ENCODE measurements around the gene HMCN2. TPM values are rescaled to one million over a fixed set of nuclear protein-coding genes. Genes with fewer than 3 reads are reported as not detected.
A peak's percentile ranks its signal among the peaks of the same experiment; 100 is the strongest.

HMCN2 gene
- total and polyA plus RNA-seq, 4 donors, result 0.25 to 14.8 (median 4.6) TPM

GRCh38 chr9:130450344-130451003 is 184.9 kb downstream of the HMCN2 start:
- H3K4me1 ChIP-seq (ENCODE audit: control insufficient read depth in 1 of 2, insufficient read depth in 2 of 2, low read length in 2 of 2), result no peaks in the 10 kb centered on the region
- H3K4me3 ChIP-seq (ENCODE audit: low read length in 2 of 2), result no peak overlapping the region
- ATAC-seq (ENCODE audit: low FRiP score), result no peak
- H3K27me3 ChIP-seq (ENCODE audit: control insufficient read depth in 1 of 2, insufficient read depth in 2 of 2, low read length in 1 of 2), result no peaks in the 10 kb centered on the region
- H3K36me3 ChIP-seq (ENCODE audit: control insufficient read depth in 1 of 2, insufficient read depth in 2 of 2, low read length in 1 of 2), result no peaks in the 10 kb centered on the region
- 82 to 83% methylated on average over 15 of the region's 15 CpGs for WGBS, 2 donors
- intact Hi-C loops (cut with DNase I), result no loop called here
- no peak overlapping the region for H3K27ac ChIP-seq (ENCODE audit: low read depth in 1 of 2, low read length in 2 of 2)
- no peaks in the 10 kb centered on the region for H3K9me3 ChIP-seq (ENCODE audit: control insufficient read depth, low read length)
- DNase-seq, result no peak

DNA sequence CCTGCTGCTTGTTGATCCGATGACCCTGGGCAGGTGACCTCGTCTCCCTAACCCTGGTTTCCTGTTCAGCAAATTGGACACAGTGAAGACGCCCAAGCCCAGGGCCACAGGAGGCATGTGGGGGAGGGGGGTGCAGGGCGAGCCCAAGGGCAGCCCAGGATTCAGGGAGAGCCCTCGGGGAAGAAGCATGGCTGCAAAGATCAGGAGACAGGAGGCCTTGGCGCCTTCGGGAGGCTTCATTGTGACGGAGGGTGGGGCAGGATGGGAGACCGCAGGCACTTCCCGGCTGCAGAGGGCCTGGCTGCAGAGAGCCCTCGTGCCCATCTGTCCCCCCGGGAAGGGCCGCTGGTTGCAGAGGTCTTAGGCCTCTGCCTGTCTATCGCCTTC is 185.4 kb downstream of the HMCN2 start:
- Histone ChIP-seq H3K4me3 (ENCODE audit: low read length in 2 of 2) (no peak overlapping the region), H3K4me1 (ENCODE audit: control insufficient read depth in 1 of 2, insufficient read depth in 2 of 2, low read length in 2 of 2) (no peaks in the 10 kb centered on the region), H3K9me3 (ENCODE audit: control insufficient read depth, low read length) (no peaks in the 10 kb centered on the region), H3K27me3 (ENCODE audit: control insufficient read depth in 1 of 2, insufficient read depth in 2 of 2, low read length in 1 of 2) (no peaks in the 10 kb centered on the region), H3K27ac (ENCODE audit: low read depth in 1 of 2, low read length in 2 of 2) (no peak overlapping the region), H3K36me3 (ENCODE audit: control insufficient read depth in 1 of 2, insufficient read depth in 2 of 2, low read length in 1 of 2) (no peaks in the 10 kb centered on the region)
- no peak for ATAC-seq (ENCODE audit: low FRiP score)
- intact Hi-C loops (cut with DNase I), result no loop called here
- WGBS, 2 donors, result 86 to 89% methylated on average over 14 of the region's 14 CpGs
- no peak for DNase-seq

GRCh38 chr9:130451509-130452388 is 186.2 kb downstream of the HMCN2 start:
- Histone ChIP-seq H3K27ac (ENCODE audit: low read depth in 1 of 2, low read length in 2 of 2) (no peak overlapping the region), H3K4me3 (ENCODE audit: low read length in 2 of 2) (no peak overlapping the region), H3K36me3 (ENCODE audit: control insufficient read depth in 1 of 2, insufficient read depth in 2 of 2, low read length in 1 of 2) (no peaks in the 10 kb centered on the region), H3K27me3 (ENCODE audit: control insufficient read depth in 1 of 2, insufficient read depth in 2 of 2, low read length in 1 of 2) (no peaks in the 10 kb centered on the region), H3K4me1 (ENCODE audit: control insufficient read depth in 1 of 2, insufficient read depth in 2 of 2, low read length in 2 of 2) (no peaks in the 10 kb centered on the region), H3K9me3 (ENCODE audit: control insufficient read depth, low read length) (no peaks in the 10 kb centered on the region)
- intact Hi-C loops (cut with DNase I), result no loop called here
- ATAC-seq (ENCODE audit: low FRiP score) (peak; percentile 72), DNase-seq (peak; percentile 94 to 96)
- WGBS, 2 donors, result 37 to 43% methylated on average over 21 to 23 of the region's 23 CpGs

GRCh38 chr9:130452835-130453234 is 187.3 kb downstream of the HMCN2 start:
- H3K4me3 ChIP-seq (ENCODE audit: low read length in 2 of 2), result no peak overlapping the region
- DNase-seq (no peak), ATAC-seq (ENCODE audit: low FRiP score) (no peak)
- H3K27ac ChIP-seq (ENCODE audit: low read depth in 1 of 2, low read length in 2 of 2), result no peak overlapping the region
- H3K36me3 ChIP-seq (ENCODE audit: control insufficient read depth in 1 of 2, insufficient read depth in 2 of 2, low read length in 1 of 2), result no peaks in the 10 kb centered on the region
- intact Hi-C loops (cut with DNase I), result no loop called here
- 96 to 100% methylated on average over 4 of the region's 4 CpGs for WGBS, 2 donors
- H3K27me3 ChIP-seq (ENCODE audit: control insufficient read depth in 1 of 2, insufficient read depth in 2 of 2, low read length in 1 of 2), result no peaks in the 10 kb centered on the region
- no peaks in the 10 kb centered on the region for H3K9me3 ChIP-seq (ENCODE audit: control insufficient read depth, low read length)
- H3K4me1 ChIP-seq (ENCODE audit: control insufficient read depth in 1 of 2, insufficient read depth in 2 of 2, low read length in 2 of 2), result no peaks in the 10 kb centered on the region

- H3K27ac ChIP-seq (ENCODE audit: low read depth in 1 of 2, low read length in 2 of 2), result no peak overlapping the region
- no peaks in the 10 kb centered on the region for H3K9me3 ChIP-seq (ENCODE audit: control insufficient read depth, low read length)
- no peak overlapping the region for H3K4me3 ChIP-seq (ENCODE audit: low read length in 2 of 2)
- no peaks in the 10 kb centered on the region for H3K4me1 ChIP-seq (ENCODE audit: control insufficient read depth in 1 of 2, insufficient read depth in 2 of 2, low read length in 2 of 2)
- intact Hi-C loops (cut with DNase I), result no loop called here
- ATAC-seq (ENCODE audit: low FRiP score) (no peak), DNase-seq (peak in 1 of 2 donors; percentile 64)
- H3K36me3 ChIP-seq (ENCODE audit: control insufficient read depth in 1 of 2, insufficient read depth in 2 of 2, low read length in 1 of 2), result no peaks in the 10 kb centered on the region
- 43 to 51% methylated on average over 7 of the region's 7 CpGs for WGBS, 2 donors
- no peaks in the 10 kb centered on the region for H3K27me3 ChIP-seq (ENCODE audit: control insufficient read depth in 1 of 2, insufficient read depth in 2 of 2, low read length in 1 of 2)
These were observed 187.9 kb downstream of the HMCN2 start for GRCh38 chr9:130453487-130453886.

DNA sequence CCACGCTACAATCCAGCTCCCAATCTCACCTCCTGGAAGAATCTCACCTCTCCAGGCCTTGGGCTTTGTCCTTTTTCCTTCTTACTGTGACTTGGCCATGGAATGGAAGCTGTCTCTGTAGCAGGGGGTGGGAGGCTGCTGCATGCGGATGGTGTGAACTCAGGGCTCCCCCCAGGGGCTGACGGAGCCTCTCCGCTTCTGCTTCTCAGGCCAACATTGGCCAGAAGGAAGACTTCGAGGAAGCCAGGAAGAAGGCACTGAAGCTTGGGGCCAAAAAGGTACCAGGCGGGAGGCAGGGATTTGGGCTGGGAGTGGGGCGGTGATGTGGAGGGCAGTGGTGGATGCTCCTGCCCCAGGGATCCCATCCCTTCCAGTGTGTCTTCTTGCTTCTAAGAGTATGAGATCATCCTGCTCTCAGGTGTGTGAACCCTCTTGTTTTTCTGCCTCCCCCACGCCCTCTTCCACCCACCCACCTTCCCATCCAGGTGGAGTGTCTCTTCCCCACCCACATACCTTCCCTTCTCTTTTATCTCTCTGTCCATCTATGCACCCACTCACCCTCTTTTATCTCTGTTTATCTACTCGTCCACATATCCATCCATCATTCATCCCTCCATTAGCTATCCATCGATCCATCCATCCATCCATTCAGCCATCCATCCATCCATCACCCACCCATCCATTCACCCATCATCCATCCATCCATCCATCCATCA is 188.7 kb downstream of the HMCN2 start:
- no peak for DNase-seq
- 92 to 96% methylated on average over 10 of the region's 10 CpGs for WGBS, 2 donors
- Histone ChIP-seq H3K27me3 (ENCODE audit: control insufficient read depth in 1 of 2, insufficient read depth in 2 of 2, low read length in 1 of 2) (no peaks in the 10 kb centered on the region), H3K36me3 (ENCODE audit: control insufficient read depth in 1 of 2, insufficient read depth in 2 of 2, low read length in 1 of 2) (no peaks in the 10 kb centered on the region), H3K9me3 (ENCODE audit: control insufficient read depth, low read length) (no peaks in the 10 kb centered on the region), H3K4me1 (ENCODE audit: control insufficient read depth in 1 of 2, insufficient read depth in 2 of 2, low read length in 2 of 2) (no peaks in the 10 kb centered on the region), H3K27ac (ENCODE audit: low read depth in 1 of 2, low read length in 2 of 2) (no peak overlapping the region), H3K4me3 (ENCODE audit: low read length in 2 of 2) (no peak overlapping the region)
- no peak for ATAC-seq (ENCODE audit: low FRiP score)
- intact Hi-C loops (cut with DNase I), result no loop called here

- intact Hi-C loops (cut with DNase I), result no loop called here
- no peak for DNase-seq
- WGBS, 2 donors, result 33 to 35% methylated on average over 3 of the region's 3 CpGs
- H3K36me3 ChIP-seq (ENCODE audit: control insufficient read depth in 1 of 2, insufficient read depth in 2 of 2, low read length in 1 of 2), result no peaks in the 10 kb centered on the region
- no peak overlapping the region for H3K27ac ChIP-seq (ENCODE audit: low read depth in 1 of 2, low read length in 2 of 2)
- no peaks in the 10 kb centered on the region for H3K27me3 ChIP-seq (ENCODE audit: control insufficient read depth in 1 of 2, insufficient read depth in 2 of 2, low read length in 1 of 2)
- H3K4me1 ChIP-seq (ENCODE audit: control insufficient read depth in 1 of 2, insufficient read depth in 2 of 2, low read length in 2 of 2), result no peaks in the 10 kb centered on the region
- no peak overlapping the region for H3K4me3 ChIP-seq (ENCODE audit: low read length in 2 of 2)
- no peak for ATAC-seq (ENCODE audit: low FRiP score)
- no peaks in the 10 kb centered on the region for H3K9me3 ChIP-seq (ENCODE audit: control insufficient read depth, low read length)
These were observed 189.3 kb downstream of the HMCN2 start for GRCh38 chr9:130454812-130455325.

DNA sequence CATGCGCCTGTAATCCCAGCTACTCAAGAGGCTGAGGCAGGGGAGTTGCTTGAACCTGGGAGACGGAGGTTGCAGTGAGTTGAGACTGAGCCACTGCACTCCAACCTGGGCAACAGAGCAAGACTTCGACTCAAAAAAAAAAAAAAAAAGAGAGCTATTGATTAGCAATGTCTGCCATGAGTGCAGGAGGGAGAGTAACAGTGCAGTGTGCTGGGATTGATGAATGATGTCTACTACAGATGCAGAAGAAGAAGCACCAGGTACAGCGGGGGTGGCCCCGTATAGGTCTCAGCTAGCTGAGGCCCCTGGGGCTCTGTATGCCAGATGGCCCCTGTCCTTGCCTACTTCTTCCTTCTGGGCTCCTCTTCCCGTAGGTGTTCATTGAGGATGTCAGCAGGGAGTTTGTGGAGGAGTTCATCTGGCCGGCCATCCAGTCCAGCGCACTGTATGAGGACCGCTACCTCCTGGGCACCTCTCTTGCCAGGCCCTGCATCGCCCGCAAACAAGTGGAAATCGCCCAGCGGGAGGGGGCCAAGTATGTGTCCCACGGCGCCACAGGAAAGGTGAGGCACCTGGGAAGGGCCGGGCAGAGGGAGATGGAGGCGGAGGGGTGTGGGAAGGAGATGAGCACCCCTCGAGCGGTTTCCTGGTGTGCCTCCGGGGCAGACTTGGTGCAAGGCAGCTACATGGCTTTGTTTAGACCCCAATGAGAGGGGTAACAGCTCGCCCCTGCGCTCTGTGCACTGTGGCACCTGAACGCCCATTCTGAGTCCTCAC is 192.7 kb downstream of the HMCN2 start:
- DNase-seq, result no peak
- Histone ChIP-seq H3K9me3 (ENCODE audit: control insufficient read depth, low read length) (no peaks in the 10 kb centered on the region), H3K27me3 (ENCODE audit: control insufficient read depth in 1 of 2, insufficient read depth in 2 of 2, low read length in 1 of 2) (no peaks in the 10 kb centered on the region), H3K4me1 (ENCODE audit: control insufficient read depth in 1 of 2, insufficient read depth in 2 of 2, low read length in 2 of 2) (no peaks in the 10 kb centered on the region), H3K27ac (ENCODE audit: low read depth in 1 of 2, low read length in 2 of 2) (no peak overlapping the region), H3K36me3 (ENCODE audit: control insufficient read depth in 1 of 2, insufficient read depth in 2 of 2, low read length in 1 of 2) (no peaks in the 10 kb centered on the region), H3K4me3 (ENCODE audit: low read length in 2 of 2) (no peak overlapping the region)
- intact Hi-C loops (cut with DNase I), result no loop called here
- no peak for ATAC-seq (ENCODE audit: low FRiP score)
- WGBS, 2 donors, result 94% methylated on average over 23 of the region's 23 CpGs

All from aorta (tissue), 5 donors.